Mucosa of descending colon (tissue), 3 donors: ENCODE measurements around the gene NDUFA7. TPM values are rescaled to one million over a fixed set of nuclear protein-coding genes. Genes with fewer than 3 reads are reported as not detected.

Experiments
- ATAC-seq: fragments of 200-7000 bp; cut with Tn5 transposase; one replicate; pipeline ENCODE4 v1.9.1; 2020; ENCODE audit warnings: mild to moderate bottlenecking, moderate library complexity
- DNase-seq, 3 donors: peaks; one replicate each; pipeline ENCODE4 v3.0.0-alpha.2; 2020
- H3K36me3 ChIP-seq: fragments of 200-600 bp; one replicate; pipeline ENCODE4 v1.8.0; 2021; ENCODE audit warnings: low read depth, mild to moderate bottlenecking
- H3K4me1 ChIP-seq: fragments of 200-600 bp; one replicate; pipeline ENCODE4 v1.8.0; 2021; ENCODE audit warnings: low read depth, mild to moderate bottlenecking
- H3K4me3 ChIP-seq: fragments of 200-600 bp; one replicate; pipeline ENCODE4 v1.8.0; 2021; ENCODE audit warnings: mild to moderate bottlenecking
- H3K9me3 ChIP-seq: fragments of 200-600 bp; one replicate; pipeline ENCODE4 v1.8.0; 2021; ENCODE audit warnings: mild to moderate bottlenecking
- intact Hi-C, 2 donors: fragments of 100-400 bp; cut with DNase I in 1 of 2; cut with micrococcal nuclease in 1 of 2; formaldehyde crosslinking; loops; one replicate each; pipeline versions ENCODE4 v1.11.0 to v1.11.1; 2022; cut with DNase I, micrococcal nuclease
- total RNA-seq, 3 donors: library from RNA; stranded (reverse); fragmentation: NEBNext Ultra II Directional in 2 of 3; extraction: Animal tissue kit (Norgen Biotek cat#: 25700) in 2 of 3; gene quantifications; one replicate each; pipeline versions ENCODE4 v1.2.1 to v1.2.4, GENCODE V29; 2021 to 2023
- TF ChIP-seq, protein P1 (sequence below): fragments of 200-600 bp; IDR thresholded peaks from one replicate; pipeline ENCODE4 v1.8.0; 2022; ENCODE audit warnings: antibody characterized with exemption, mild to moderate bottlenecking
- donor health status: DM: no; HTN: no; CAD: no; lungs with moderate emphysema.
- donor health status: DM: no; HTN: no; CAD: no.
- donor health status: DM: no; HTN: yes; CAD: no.

NDUFA7 gene
- total RNA-seq, 3 donors from 2014 or later, result 35.3 to 65.9 (median 35.5) TPM

DNA sequence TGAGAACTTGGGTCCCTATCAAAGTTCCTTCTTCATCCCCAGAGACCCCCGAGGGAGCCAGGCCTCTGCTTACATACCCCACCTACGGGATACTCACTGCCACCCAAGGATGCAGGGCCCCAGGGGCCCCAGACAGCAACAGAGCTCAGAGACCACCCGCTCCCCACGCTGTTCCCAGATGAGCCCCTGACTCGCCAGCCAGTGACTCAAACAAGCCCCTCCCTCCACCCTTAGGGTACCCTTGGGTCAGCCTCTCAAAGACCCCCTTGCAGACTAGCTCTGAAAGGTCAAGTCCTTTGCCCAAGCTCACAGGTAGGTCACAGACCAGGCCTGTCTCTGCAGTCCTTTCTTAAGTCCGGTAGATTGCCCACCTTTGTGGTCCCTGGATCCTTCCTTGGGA, 58.7 kb downstream of the NDUFA7 start:
- H3K4me3 ChIP-seq, result no peak overlapping the region
- no peaks in the 10 kb centered on the region for H3K4me1 ChIP-seq
- no peaks in the 10 kb centered on the region for H3K36me3 ChIP-seq
- ATAC-seq (no peak), DNase-seq (peak in 1 of 3 donors; percentile 15)
- TF ChIP-seq, protein P1, sequence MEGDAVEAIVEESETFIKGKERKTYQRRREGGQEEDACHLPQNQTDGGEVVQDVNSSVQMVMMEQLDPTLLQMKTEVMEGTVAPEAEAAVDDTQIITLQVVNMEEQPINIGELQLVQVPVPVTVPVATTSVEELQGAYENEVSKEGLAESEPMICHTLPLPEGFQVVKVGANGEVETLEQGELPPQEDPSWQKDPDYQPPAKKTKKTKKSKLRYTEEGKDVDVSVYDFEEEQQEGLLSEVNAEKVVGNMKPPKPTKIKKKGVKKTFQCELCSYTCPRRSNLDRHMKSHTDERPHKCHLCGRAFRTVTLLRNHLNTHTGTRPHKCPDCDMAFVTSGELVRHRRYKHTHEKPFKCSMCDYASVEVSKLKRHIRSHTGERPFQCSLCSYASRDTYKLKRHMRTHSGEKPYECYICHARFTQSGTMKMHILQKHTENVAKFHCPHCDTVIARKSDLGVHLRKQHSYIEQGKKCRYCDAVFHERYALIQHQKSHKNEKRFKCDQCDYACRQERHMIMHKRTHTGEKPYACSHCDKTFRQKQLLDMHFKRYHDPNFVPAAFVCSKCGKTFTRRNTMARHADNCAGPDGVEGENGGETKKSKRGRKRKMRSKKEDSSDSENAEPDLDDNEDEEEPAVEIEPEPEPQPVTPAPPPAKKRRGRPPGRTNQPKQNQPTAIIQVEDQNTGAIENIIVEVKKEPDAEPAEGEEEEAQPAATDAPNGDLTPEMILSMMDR, result no peak
- no peaks in the 10 kb centered on the region for H3K9me3 ChIP-seq
- intact Hi-C loops, result no loop called here

DNA sequence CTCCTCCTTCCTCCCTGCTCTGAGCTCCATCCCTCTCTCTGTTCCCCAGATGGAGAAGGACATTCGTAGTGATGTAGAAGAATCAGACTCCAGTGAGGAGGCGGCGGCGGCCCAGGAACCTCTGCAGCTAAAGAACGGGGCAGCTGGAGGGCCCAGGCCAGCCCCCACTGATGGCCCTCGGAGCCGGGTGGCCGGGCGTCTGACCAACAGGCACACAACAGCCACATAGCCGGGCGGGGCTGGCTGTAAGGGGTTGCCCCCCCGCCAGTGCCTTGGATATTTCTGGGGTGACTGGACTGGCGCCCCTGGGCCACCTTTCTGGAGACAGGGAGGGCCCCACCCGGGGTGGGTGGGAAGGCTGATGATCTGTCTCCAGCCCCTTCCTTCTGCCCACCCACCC, 59.3 kb downstream of the NDUFA7 start:
- Histone ChIP-seq H3K36me3 (no peaks in the 10 kb centered on the region), H3K4me3 (no peak overlapping the region), H3K4me1 (no peaks in the 10 kb centered on the region), H3K9me3 (no peaks in the 10 kb centered on the region)
- intact Hi-C loops, result no loop called here
- ATAC-seq (no peak), DNase-seq (peak in 1 of 3 donors; percentile 20)
- TF ChIP-seq, protein P1, result no peak

DNA sequence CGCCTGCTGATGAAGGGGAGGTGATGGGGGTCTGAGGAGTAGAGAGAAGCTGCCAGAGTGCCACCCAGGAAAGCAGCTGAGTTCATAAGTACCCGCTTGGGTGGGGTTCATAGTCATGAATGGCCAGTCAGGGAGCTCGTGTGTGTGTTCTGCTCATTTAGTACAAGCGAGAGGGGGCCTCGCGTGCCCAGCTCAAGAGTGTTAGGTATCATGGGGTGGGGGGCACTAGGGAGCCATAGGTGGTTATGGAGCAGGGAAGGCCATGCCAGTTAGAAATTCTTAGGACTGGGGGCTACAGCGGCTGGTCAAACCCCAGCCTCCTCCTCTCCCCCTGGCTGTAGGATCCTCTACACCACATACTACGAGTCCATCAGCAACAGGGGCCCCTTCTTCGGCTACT, 59.8 kb downstream of the NDUFA7 start:
- Histone ChIP-seq H3K36me3 (no peaks in the 10 kb centered on the region), H3K4me3 (no peak overlapping the region), H3K9me3 (no peaks in the 10 kb centered on the region), H3K4me1 (no peaks in the 10 kb centered on the region)
- intact Hi-C loops, result no loop called here
- no peak for ATAC-seq
- DNase-seq, result peak in 1 of 3 donors; percentile 10
- TF ChIP-seq, protein P1, result no peak

Other genes with a start within 250 kb of the NDUFA7 start
- gene FBN3, start 171.8 kb downstream of the NDUFA7 start, total RNA-seq, result under 1 TPM in 1 of 3 donors, not detected in 2; 0.35 TPM
- 10 to 100 TPM in 1 of 3 donors, 1 to 10 TPM in 2; 3.1 to 37.1 (median 4.2) TPM for gene CERS4, start 112.0 kb downstream of the NDUFA7 start, total RNA-seq
- gene CD320, start 13.0 kb downstream of the NDUFA7 start, total RNA-seq, result 10 to 100 TPM; 33.2 to 45.8 (median 41.7) TPM
- gene RPS28, start 121 bp upstream of the NDUFA7 start, total RNA-seq, result 1,000 to 10,000 TPM; 1,101 to 1,558 (median 1,449) TPM
- 10 to 100 TPM in 1 of 3 donors, 1 to 10 TPM in 2; 2.0 to 10.1 (median 3.3) TPM for gene KANK3, start 21.9 kb upstream of the NDUFA7 start, total RNA-seq
- gene ANGPTL4, start 42.8 kb upstream of the NDUFA7 start, total RNA-seq, result 1 to 10 TPM; 2.8 to 9.5 (median 2.9) TPM
- gene RAB11B, start 69.0 kb upstream of the NDUFA7 start, total RNA-seq, result 100 to 1,000 TPM; 100 to 131 (median 103) TPM
- gene MARCHF2, start 91.9 kb upstream of the NDUFA7 start, total RNA-seq, result 10 to 100 TPM; 27.2 to 62.0 (median 33.8) TPM
- gene HNRNPM, start 123.6 kb upstream of the NDUFA7 start, total RNA-seq, result 100 to 1,000 TPM; 116 to 181 (median 149) TPM
- 1 to 10 TPM; 1.1 to 1.5 (median 1.2) TPM for gene PRAM1, start 181.3 kb upstream of the NDUFA7 start, total RNA-seq
- 10 to 100 TPM; 22.2 to 22.7 (median 22.3) TPM for gene ZNF414, start 192.8 kb upstream of the NDUFA7 start, total RNA-seq